Astrocyte (in vitro differentiated cells and primary cell): ENCODE data around the gene DBT. TPM values are rescaled to one million over a fixed set of nuclear protein-coding genes. Genes with fewer than 3 reads are reported as not detected.

Experiments used
- DNase-seq: peaks from one replicate; pipeline ENCODE4 v3.0.0-alpha.2; 2010; ENCODE audit warnings: low read depth
- FAIRE-seq: peaks from 2 replicates; lab custom pipeline; 2011; peaks lifted over from hg19 to GRCh38; lab: Jason Lieb, UNC
- H2AFZ ChIP-seq: 2 replicates; pipeline ENCODE4 v1.6.0; 2012; ENCODE audit warnings: low read depth, low read length, inconsistent platforms
- H3K27ac ChIP-seq: 2 replicates; pipeline ENCODE4 v1.5.1; 2011; ENCODE audit warnings: low read depth, low read length, inconsistent platforms
- H3K27me3 ChIP-seq: 2 replicates; pipeline ENCODE4 v1.6.0; 2011; ENCODE audit warnings: low read length, inconsistent platforms; ENCODE audit not compliant: insufficient read depth
- H3K36me3 ChIP-seq: 2 replicates; pipeline ENCODE4 v1.5.1; 2011; ENCODE audit warnings: low read length, inconsistent platforms; ENCODE audit not compliant: insufficient read depth
- H3K4me1 ChIP-seq: 2 replicates; pipeline ENCODE4 v1.5.1; 2011; ENCODE audit warnings: low read length, inconsistent platforms; ENCODE audit not compliant: insufficient read depth
- H3K4me2 ChIP-seq: 2 replicates; pipeline ENCODE4 v1.6.0; 2012; ENCODE audit warnings: low read length, inconsistent platforms
- H3K4me3 ChIP-seq: 2 replicates; pipeline ENCODE4 v1.5.1; 2011; ENCODE audit warnings: low read depth, mild to moderate bottlenecking, low read length, inconsistent platforms; ENCODE audit not compliant: insufficient read depth
- H3K79me2 ChIP-seq: 2 replicates; pipeline ENCODE4 v1.6.0; 2012; ENCODE audit warnings: mild to moderate bottlenecking, low read length, inconsistent platforms; ENCODE audit not compliant: insufficient read depth
- H3K9ac ChIP-seq: 2 replicates; pipeline ENCODE4 v1.6.0; 2012; ENCODE audit warnings: mild to moderate bottlenecking, low read length, inconsistent platforms
- H3K9me3 ChIP-seq: 2 replicates; pipeline ENCODE4 v1.5.1; 2012; ENCODE audit warnings: low read depth, mild to moderate bottlenecking, low read length, inconsistent platforms; ENCODE audit not compliant: insufficient read depth
- H4K20me1 ChIP-seq: 2 replicates; pipeline ENCODE4 v1.6.0; 2012; ENCODE audit warnings: low read length, inconsistent platforms; ENCODE audit not compliant: insufficient read depth
- H3K27ac Mint-ChIP-seq: one replicate; pipeline ENCODE4 v1.8.0; 2021; ENCODE audit warnings: mild to moderate bottlenecking, mixed read lengths; ENCODE audit not compliant: unreplicated experiment
- H3K27me3 Mint-ChIP-seq: one replicate; pipeline ENCODE4 v1.8.0; 2021; ENCODE audit warnings: low read depth, mixed read lengths; ENCODE audit not compliant: unreplicated experiment
- H3K36me3 Mint-ChIP-seq: one replicate; pipeline ENCODE4 v1.8.0; 2021; ENCODE audit warnings: low read depth, mixed read lengths; ENCODE audit not compliant: unreplicated experiment
- H3K4me1 Mint-ChIP-seq: one replicate; pipeline ENCODE4 v1.8.0; 2021; ENCODE audit warnings: low read depth, mixed read lengths; ENCODE audit not compliant: unreplicated experiment
- H3K4me3 Mint-ChIP-seq: one replicate; pipeline ENCODE4 v1.8.0; 2021; ENCODE audit warnings: mild to moderate bottlenecking, moderate library complexity, mixed read lengths; ENCODE audit not compliant: unreplicated experiment
- H3K9me3 Mint-ChIP-seq: one replicate; pipeline ENCODE4 v1.8.0; 2021; ENCODE audit warnings: mild to moderate bottlenecking, mixed read lengths; ENCODE audit not compliant: unreplicated experiment
- CTCF ChIP-seq: IDR thresholded peaks from 2 replicates; pipeline ENCODE4 v1.5.1; 2011; ENCODE audit warnings: low read depth, mild to moderate bottlenecking, inconsistent platforms, low read length, moderate library complexity; ENCODE audit not compliant: insufficient read depth
- EZH2 ChIP-seq: IDR thresholded peaks from 2 replicates; pipeline ENCODE4 v1.6.1; 2012; ENCODE audit warnings: mild to moderate bottlenecking, low read length, inconsistent platforms; ENCODE audit not compliant: insufficient read depth
- total RNA-seq: library from RNA; stranded (reverse); gene quantifications from 2 replicates; pipeline ENCODE4 v1.2.1, GENCODE V29; 2021

The DBT gene
- total RNA-seq, 1 donor from 2014 or later, result 14.2 TPM

- no peak overlapping the region for H3K27ac ChIP-seq
- no peak overlapping the region for H2AFZ ChIP-seq
- H3K4me3 ChIP-seq, result no peak overlapping the region
- H3K4me3 Mint-ChIP-seq, result no peak overlapping the region
- no peak overlapping the region for H3K27ac Mint-ChIP-seq
- H3K4me1 ChIP-seq, result no peaks in the 10 kb centered on the region
- no peaks in the 10 kb centered on the region for H3K36me3 Mint-ChIP-seq
- TF ChIP-seq EZH2, result no peak
- no peaks in the 10 kb centered on the region for H3K27me3 Mint-ChIP-seq
- H3K4me1 Mint-ChIP-seq, result no peaks in the 10 kb centered on the region
- H3K9me3 Mint-ChIP-seq, result no peaks in the 10 kb centered on the region
- H3K79me2 ChIP-seq, result no peaks in the 10 kb centered on the region
- no peak overlapping the region for H3K9ac ChIP-seq
- H3K36me3 ChIP-seq, result peaks cover 42% of the 10 kb centered on the region
- FAIRE-seq (no peak), DNase-seq (no peak)
- H3K4me2 ChIP-seq, result no peak overlapping the region
- H4K20me1 ChIP-seq, result no peaks in the 10 kb centered on the region
- no peaks in the 10 kb centered on the region for H3K9me3 ChIP-seq
- H3K27me3 ChIP-seq, result no peaks in the 10 kb centered on the region
Observed at GRCh38 chr1:100145116-100145515, 104.5 kb downstream of the DBT start.

- H3K36me3 Mint-ChIP-seq, result no peaks in the 10 kb centered on the region
- no peak for FAIRE-seq
- no peaks in the 10 kb centered on the region for H3K27me3 Mint-ChIP-seq
Observed at GRCh38 chr1:100142343-100142742, 107.3 kb downstream of the DBT start.

GRCh38 chr1:100141192-100141591 is 108.4 kb downstream of the DBT start:
- Histone ChIP-seq H3K4me3 (no peak overlapping the region), H3K9ac (no peak overlapping the region), H3K27me3 (no peaks in the 10 kb centered on the region), H3K27ac (no peak overlapping the region), H3K79me2 (no peaks in the 10 kb centered on the region), H3K4me2 (no peak overlapping the region), H3K36me3 (peaks cover 56% of the 10 kb centered on the region), H4K20me1 (no peaks in the 10 kb centered on the region), H2AFZ (no peak overlapping the region), H3K4me1 (no peaks in the 10 kb centered on the region), H3K9me3 (no peaks in the 10 kb centered on the region)
- FAIRE-seq (no peak), DNase-seq (no peak)
- no peaks in the 10 kb centered on the region for H3K36me3 Mint-ChIP-seq
- H3K9me3 Mint-ChIP-seq, result no peaks in the 10 kb centered on the region
- no peaks in the 10 kb centered on the region for H3K27me3 Mint-ChIP-seq
- H3K4me3 Mint-ChIP-seq, result no peak overlapping the region
- no peak for TF ChIP-seq EZH2
- TF ChIP-seq CTCF, result no peak
- H3K27ac Mint-ChIP-seq, result no peak overlapping the region
- no peaks in the 10 kb centered on the region for H3K4me1 Mint-ChIP-seq

More at GRCh38 chr1:100142343-100142742, 107.3 kb downstream of the DBT start:
- no peak for DNase-seq
- no peak overlapping the region for H3K9ac ChIP-seq
- no peak overlapping the region for H3K4me3 ChIP-seq
- no peak overlapping the region for H3K4me2 ChIP-seq
- H3K4me1 ChIP-seq, result no peaks in the 10 kb centered on the region
- Mint-ChIP-seq H3K4me1 (no peaks in the 10 kb centered on the region), H3K9me3 (no peaks in the 10 kb centered on the region), H3K27ac (no peak overlapping the region), H3K4me3 (no peak overlapping the region)
- no peak overlapping the region for H3K27ac ChIP-seq
- H2AFZ ChIP-seq, result no peak overlapping the region
- no peaks in the 10 kb centered on the region for H3K9me3 ChIP-seq
- no peaks in the 10 kb centered on the region for H4K20me1 ChIP-seq
- no peaks in the 10 kb centered on the region for H3K27me3 ChIP-seq
- H3K79me2 ChIP-seq, result no peaks in the 10 kb centered on the region
- TF ChIP-seq EZH2 (no peak), CTCF (no peak)
- peaks cover 56% of the 10 kb centered on the region for H3K36me3 ChIP-seq
